Measurements from ENCODE around the gene ACAA2. TPM values are rescaled to one million over a fixed set of nuclear protein-coding genes. Genes with fewer than 3 reads are reported as not detected.
A peak's percentile ranks its signal among the peaks of the same experiment; 100 is the strongest.

The ACAA2 gene
- polyA plus RNA-seq, 2 of the 4 experiments (the other 2 are of a cell fraction): 30.9 to 47.5 TPM

- ATAC-seq (peak; percentile 96 to 98), FAIRE-seq (no peak), DNase-seq (ENCODE audit: low read depth in 1 of 2, low spot score in 1 of 2) (peak; percentile 87 to 92)
- H3K9me3 ChIP-seq: no peaks in the 10 kb centered on the region
- TF ChIP-seq PHF8 (IDR thresholded peaks at IDR 0.05; ENCODE audit: borderline replicate concordance, low read depth) (no peak), MAX (IDR thresholded peaks at IDR 0.05) (peak; percentile 72), POLR2A (IDR thresholded peaks at IDR 0.05; ENCODE audit: low read length) (peak; percentile 26; the same call in 1 of the 2 replicates), MAFK (IDR thresholded peaks at IDR 0.05; ENCODE audit: partially characterized antibody) (peak; percentile 5), FOSL2 (IDR thresholded peaks at IDR 0.05) (peak; percentile 24; the same call in 1 of the 2 replicates), FOSL2 (CRISPR knock-in tag; IDR thresholded peaks at IDR 0.05) (peak; percentile 56; the same call in 1 of the 2 replicates)
- peak overlapping the region; percentile 79 to 86 for H3K27ac ChIP-seq
- H3K4me1 ChIP-seq: peaks cover 24% of the 10 kb centered on the region
- ChIA-PET POLR2A (interaction anchor here (1.0 to 1.4 kb wide), 3 partner anchors 9 to 362 kb away, joined by 3 to 6 read pairs (median 3); partner anchors contain the start of genes ACAA2 and C18orf32), CTCF (interaction anchor here (1.0 to 4.5 kb wide), 6 partner anchors 11 to 339 kb away, joined by 3 to 33 read pairs (median 6); no protein-coding TSS in a partner anchor)
- peak overlapping the region; percentile 34 for H3K4me3 ChIP-seq
- WGBS (ENCODE audit: missing lambda C conversion rate): 15% methylated on average over 5 of the region's 14 CpGs
- H3K4me2 ChIP-seq: peak overlapping the region; percentile 92
Observed at GRCh38 chr18:49849331-49850217, 36.2 kb upstream of the ACAA2 start.

- H3K27ac ChIP-seq: peak overlapping the region; percentile 79 to 86; a peak in 4 of 6 replicates
- ChIA-PET CTCF (interaction anchor here (4.5 kb wide), 1 partner anchor 12 kb away, joined by 33 read pairs; no protein-coding TSS in a partner anchor), POLR2A (no interaction called here)
- H3K4me1 ChIP-seq: peaks cover 24% of the 10 kb centered on the region
- no peak for TF ChIP-seq EHF (CRISPR knock-in tag; IDR thresholded peaks at IDR 0.05)
- FAIRE-seq (no peak), ATAC-seq (no peak), DNase-seq (ENCODE audit: low read depth in 1 of 2, low spot score in 1 of 2) (no peak)
- H3K9me3 ChIP-seq: no peaks in the 10 kb centered on the region
- 80% methylated on average over 3 of the region's 4 CpGs for WGBS (ENCODE audit: missing lambda C conversion rate)
- no peak overlapping the region for H3K4me3 ChIP-seq
- peak overlapping the region; percentile 92 for H3K4me2 ChIP-seq
Observed at GRCh38 chr18:49848115-49848514, 34.8 kb upstream of the ACAA2 start.

GRCh38 chr18:49847524-49847923, 34.2 kb upstream of the ACAA2 start:
- Histone ChIP-seq H3K4me3 (no peak overlapping the region), H3K4me1 (peaks cover 24% of the 10 kb centered on the region), H3K27ac (no peak overlapping the region; a peak in 2 of 6 replicates), H3K9me3 (no peaks in the 10 kb centered on the region), H3K4me2 (no peak overlapping the region; the same call in 2 of the 3 replicates)
- TF ChIP-seq HOXB5 (CRISPR knock-in tag; IDR thresholded peaks at IDR 0.05): no peak
- no peak for TF ChIP-seq FOSB (CRISPR knock-in tag; IDR thresholded peaks at IDR 0.05)
- no peak for TF ChIP-seq ZFP36 (IDR thresholded peaks at IDR 0.05; ENCODE audit: borderline replicate concordance, partially characterized antibody)
- no peak for TF ChIP-seq RAD21 (conservative IDR thresholded peaks at IDR 0.05 in 1 of 2, IDR thresholded peaks at IDR 0.05 in 1 of 2)
- TF ChIP-seq HEYL (CRISPR knock-in tag; IDR thresholded peaks at IDR 0.05): no peak
- TF ChIP-seq HOXA7 (CRISPR knock-in tag; IDR thresholded peaks at IDR 0.05): no peak
- POLR2A ChIA-PET: no interaction called here
- FAIRE-seq (no peak), DNase-seq (ENCODE audit: low read depth in 1 of 2, low spot score in 1 of 2) (no peak), ATAC-seq (no peak)
- 96% methylated on average over 5 of the region's 8 CpGs for WGBS (ENCODE audit: missing lambda C conversion rate)
- CTCF ChIA-PET: interaction anchor here (3.5 to 4.5 kb wide), 2 partner anchors 11 to 13 kb away, joined by 17 to 33 read pairs; no protein-coding TSS in a partner anchor

GRCh38 chr18:49846718-49847470, 33.6 kb upstream of the ACAA2 start:
- CTCF ChIA-PET: interaction anchor here (1.0 to 3.5 kb wide), 2 partner anchors 8 to 12 kb away, joined by 3 to 17 read pairs; no protein-coding TSS in a partner anchor
- FAIRE-seq: no peak
- Histone ChIP-seq H3K4me2 (no peak overlapping the region), H3K9me3 (no peaks in the 10 kb centered on the region), H3K27ac (no peak overlapping the region), H3K4me1 (peaks cover 24% of the 10 kb centered on the region), H3K4me3 (no peak overlapping the region)
- ATAC-seq: no peak
- WGBS (ENCODE audit: missing lambda C conversion rate): 91% methylated on average over 9 of the region's 10 CpGs
- DNase-seq (ENCODE audit: low read depth in 1 of 2, low spot score in 1 of 2): no peak
- POLR2A ChIA-PET: no interaction called here
- TF ChIP-seq ZNF302 (CRISPR knock-in tag; IDR thresholded peaks at IDR 0.05): no peak
- no peak for TF ChIP-seq KDM5A (IDR thresholded peaks at IDR 0.05)
- no peak for TF ChIP-seq CBX2 (IDR thresholded peaks at IDR 0.05; ENCODE audit: borderline replicate concordance, low read depth)
- no peak for TF ChIP-seq JUNB (IDR thresholded peaks at IDR 0.05)
- TF ChIP-seq TFCP2L1 (CRISPR knock-in tag; IDR thresholded peaks at IDR 0.05): no peak
- no peak for TF ChIP-seq ESRRA (IDR thresholded peaks at IDR 0.05; ENCODE audit: borderline replicate concordance, low read length)
- TF ChIP-seq MYC (IDR thresholded peaks at IDR 0.05; ENCODE audit: borderline replicate concordance, low read length): no peak
- TF ChIP-seq TP53 (CRISPR knock-in tag; IDR thresholded peaks at IDR 0.05): no peak
- no peak for TF ChIP-seq CHD2 (IDR thresholded peaks at IDR 0.05; ENCODE audit: low read length, partially characterized antibody)
- no peak for TF ChIP-seq PHF8 (IDR thresholded peaks at IDR 0.05; ENCODE audit: borderline replicate concordance, low read depth)
- no peak for TF ChIP-seq RNF2 (IDR thresholded peaks at IDR 0.05; ENCODE audit: borderline replicate concordance, low read depth)
- TF ChIP-seq ATOH8 (CRISPR knock-in tag; IDR thresholded peaks at IDR 0.05; ENCODE audit: low read depth): no peak
- no peak for TF ChIP-seq EHMT2 (IDR thresholded peaks at IDR 0.05; ENCODE audit: low read depth)
- no peak for TF ChIP-seq EHF (CRISPR knock-in tag; IDR thresholded peaks at IDR 0.05)
- TF ChIP-seq E2F6 (IDR thresholded peaks at IDR 0.05; ENCODE audit: borderline replicate concordance, low read depth): no peak

Data from A549 (cell line).